Neutrophil (primary cell): Measurements from ENCODE around the gene NRXN3.

Experiments used
- H3K27ac ChIP-seq: fragments of 200-600 bp; sonication (generic); 2 replicates; pipeline ENCODE4 v1.5.1; 2016; ENCODE audit warnings: mild to moderate bottlenecking, moderate library complexity
- H3K27me3 ChIP-seq: fragments of 200-600 bp; sonication (generic); 2 replicates; pipeline ENCODE4 v1.6.0; 2016; ENCODE audit warnings: mild to moderate bottlenecking
- H3K36me3 ChIP-seq: fragments of 200-600 bp; sonication (generic); 2 replicates; pipeline ENCODE4 v1.5.1; 2017
- H3K4me1 ChIP-seq, 2 experiments: fragments of 200-600 bp in 1 of 2; sonication (generic) in 1 of 2; 1 replicate in 1 of 2; 2 replicates in 1 of 2; pipeline versions ENCODE4 v1.5.1 to v1.6.1; 2013 to 2016; ENCODE audit warnings: low read depth in 1 of 2, low read length in 1 of 2, mild to moderate bottlenecking in 1 of 2, moderate library complexity in 1 of 2; ENCODE audit not compliant: control insufficient read depth in 1 of 2, insufficient read depth in 1 of 2
- H3K4me3 ChIP-seq, 2 experiments: fragments of 200-600 bp in 1 of 2; sonication (generic) in 1 of 2; 1 replicate in 1 of 2; 2 replicates in 1 of 2; pipeline ENCODE4 v1.5.1; 2013 to 2016; ENCODE audit warnings: low read depth in 1 of 2, low read length in 1 of 2, mild to moderate bottlenecking in 1 of 2, moderate library complexity in 1 of 2
- H3K9me3 ChIP-seq: fragments of 200-600 bp; sonication (generic); 2 replicates; pipeline ENCODE4 v1.5.1; 2016
- TF ChIP-seq, protein P1 (sequence below): fragments of 200-600 bp; sonication (generic); IDR thresholded peaks from 2 replicates; pipeline ENCODE4 v1.5.1; 2016; ENCODE audit warnings: antibody characterized with exemption

The NRXN3 gene

DNA sequence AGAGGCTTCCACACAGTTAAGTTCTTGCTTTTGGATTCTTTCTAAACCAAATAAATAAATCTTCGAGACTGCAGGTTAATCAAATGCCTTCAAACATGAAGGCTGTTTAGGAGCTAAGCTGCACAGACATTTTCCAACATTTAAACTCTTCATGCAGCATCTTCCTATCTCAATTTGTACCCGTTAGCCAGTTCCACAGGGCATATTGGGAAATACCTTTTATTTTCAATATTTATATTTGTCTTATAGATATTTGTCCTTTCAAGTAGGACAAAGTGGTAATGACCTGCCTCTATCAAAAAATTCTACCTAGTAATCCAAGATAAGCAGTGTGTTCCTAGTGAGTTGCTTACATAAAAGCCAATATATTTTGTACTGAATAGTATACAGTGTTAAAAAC is 1667.5 kb downstream of the NRXN3 start:
- TF ChIP-seq, protein P1, sequence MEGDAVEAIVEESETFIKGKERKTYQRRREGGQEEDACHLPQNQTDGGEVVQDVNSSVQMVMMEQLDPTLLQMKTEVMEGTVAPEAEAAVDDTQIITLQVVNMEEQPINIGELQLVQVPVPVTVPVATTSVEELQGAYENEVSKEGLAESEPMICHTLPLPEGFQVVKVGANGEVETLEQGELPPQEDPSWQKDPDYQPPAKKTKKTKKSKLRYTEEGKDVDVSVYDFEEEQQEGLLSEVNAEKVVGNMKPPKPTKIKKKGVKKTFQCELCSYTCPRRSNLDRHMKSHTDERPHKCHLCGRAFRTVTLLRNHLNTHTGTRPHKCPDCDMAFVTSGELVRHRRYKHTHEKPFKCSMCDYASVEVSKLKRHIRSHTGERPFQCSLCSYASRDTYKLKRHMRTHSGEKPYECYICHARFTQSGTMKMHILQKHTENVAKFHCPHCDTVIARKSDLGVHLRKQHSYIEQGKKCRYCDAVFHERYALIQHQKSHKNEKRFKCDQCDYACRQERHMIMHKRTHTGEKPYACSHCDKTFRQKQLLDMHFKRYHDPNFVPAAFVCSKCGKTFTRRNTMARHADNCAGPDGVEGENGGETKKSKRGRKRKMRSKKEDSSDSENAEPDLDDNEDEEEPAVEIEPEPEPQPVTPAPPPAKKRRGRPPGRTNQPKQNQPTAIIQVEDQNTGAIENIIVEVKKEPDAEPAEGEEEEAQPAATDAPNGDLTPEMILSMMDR = no peak

DNA sequence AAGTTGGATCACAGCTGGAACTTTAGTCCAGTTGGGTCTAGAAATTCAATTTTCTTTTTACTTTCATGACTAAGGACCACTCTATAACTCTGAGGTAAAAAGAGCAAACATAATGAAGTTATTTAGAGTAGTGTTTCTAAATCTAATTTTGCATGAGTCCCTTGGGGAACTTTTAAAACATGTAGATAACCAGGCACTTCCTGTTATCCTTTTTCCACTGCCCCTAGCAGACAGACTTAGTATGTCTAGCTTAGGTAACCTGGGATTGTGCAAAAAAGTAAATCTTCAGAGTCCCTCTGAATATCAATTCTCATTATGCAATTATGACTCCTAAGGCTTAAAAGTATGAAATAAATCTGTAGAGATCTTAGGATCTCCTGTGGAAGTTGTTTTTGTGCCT is 1669.9 kb downstream of the NRXN3 start:
- no peaks in the 10 kb centered on the region for H3K36me3 ChIP-seq
- no peaks in the 10 kb centered on the region for H3K27me3 ChIP-seq
- no peak overlapping the region for H3K4me3 ChIP-seq
- no peak overlapping the region for H3K27ac ChIP-seq
- no peaks in the 10 kb centered on the region for H3K4me1 ChIP-seq
- no peaks in the 10 kb centered on the region for H3K9me3 ChIP-seq
- TF ChIP-seq, protein P1 = no peak

More for the DNA sequence above, 1667.5 kb downstream of the NRXN3 start:
- Histone ChIP-seq H3K27me3 (no peaks in the 10 kb centered on the region), H3K4me1 (no peaks in the 10 kb centered on the region), H3K36me3 (no peaks in the 10 kb centered on the region), H3K4me3 (no peak overlapping the region), H3K27ac (no peak overlapping the region), H3K9me3 (no peaks in the 10 kb centered on the region)

DNA sequence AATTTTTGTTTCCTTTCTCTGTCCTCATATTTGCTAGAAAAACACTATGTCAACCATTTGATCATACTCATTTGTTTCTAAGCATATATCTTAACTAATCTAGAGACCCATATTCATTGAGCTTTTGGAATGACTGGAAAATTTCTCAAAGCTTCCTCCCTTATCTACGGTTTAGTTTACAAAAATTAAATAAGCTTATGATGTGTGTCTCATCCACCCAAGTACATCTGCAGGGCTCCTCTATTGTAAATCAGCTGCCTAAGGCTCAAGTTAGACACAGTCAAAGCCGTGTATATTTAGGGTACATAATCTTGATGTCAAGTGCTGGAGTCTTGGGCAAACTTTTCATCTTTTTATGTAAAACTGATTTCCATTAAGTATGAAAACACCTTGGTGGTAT is 1670.7 kb downstream of the NRXN3 start:
- no peaks in the 10 kb centered on the region for H3K4me1 ChIP-seq
- no peaks in the 10 kb centered on the region for H3K9me3 ChIP-seq
- H3K4me3 ChIP-seq = no peak overlapping the region
- TF ChIP-seq, protein P1 = no peak
- no peaks in the 10 kb centered on the region for H3K36me3 ChIP-seq
- no peak overlapping the region for H3K27ac ChIP-seq
- H3K27me3 ChIP-seq = no peaks in the 10 kb centered on the region

DNA sequence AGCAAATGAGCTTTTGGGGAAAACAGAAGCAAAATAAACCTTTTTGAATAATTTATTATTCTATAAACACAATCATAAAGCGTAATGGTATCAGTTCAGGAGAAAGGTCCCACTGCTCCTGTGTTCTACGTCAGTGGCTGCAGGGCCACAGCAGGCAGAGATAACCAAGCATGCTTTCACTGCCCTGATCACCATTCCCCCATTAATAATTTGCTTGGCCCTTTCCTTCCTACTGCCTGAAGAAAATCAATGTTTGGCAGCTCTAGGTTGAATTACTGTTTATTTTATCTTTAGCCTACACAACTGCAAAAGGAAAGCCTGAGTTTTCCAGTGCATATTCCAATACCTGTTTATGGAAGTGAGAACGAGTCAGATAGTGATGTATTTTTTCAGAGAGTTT is 1671.3 kb downstream of the NRXN3 start:
- no peak overlapping the region for H3K27ac ChIP-seq
- no peaks in the 10 kb centered on the region for H3K36me3 ChIP-seq
- H3K27me3 ChIP-seq = no peaks in the 10 kb centered on the region
- no peaks in the 10 kb centered on the region for H3K9me3 ChIP-seq
- no peaks in the 10 kb centered on the region for H3K4me1 ChIP-seq
- no peak overlapping the region for H3K4me3 ChIP-seq
- TF ChIP-seq, protein P1 = no peak

DNA sequence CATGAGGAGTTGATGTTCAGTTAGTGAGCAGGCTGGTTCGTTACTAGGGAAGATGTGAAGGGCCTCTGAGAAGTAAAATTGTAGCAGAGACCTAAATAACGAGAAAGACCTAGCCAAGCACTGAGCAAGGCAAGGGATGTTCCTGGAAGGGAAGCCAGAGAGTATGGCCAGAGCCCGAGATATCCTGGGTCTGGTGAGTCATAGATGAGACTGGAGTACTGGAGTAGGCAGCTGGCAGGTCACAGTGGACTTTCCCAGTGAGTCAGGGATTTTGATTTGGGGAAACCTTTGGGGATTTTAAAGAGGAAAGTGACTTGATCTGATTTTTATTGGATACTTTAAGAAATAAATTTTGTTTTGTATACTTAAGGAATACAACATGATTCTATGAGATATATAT is 1672.1 kb downstream of the NRXN3 start:
- no peaks in the 10 kb centered on the region for H3K36me3 ChIP-seq
- H3K4me3 ChIP-seq = no peak overlapping the region
- no peak overlapping the region for H3K27ac ChIP-seq
- H3K9me3 ChIP-seq = no peaks in the 10 kb centered on the region
- H3K27me3 ChIP-seq = no peaks in the 10 kb centered on the region
- no peaks in the 10 kb centered on the region for H3K4me1 ChIP-seq
- TF ChIP-seq, protein P1 = no peak
